HG02678 (cell line): ENCODE data around the gene GOLT1A.

Source experiments
- ATAC-seq: cut with Tn5 transposase; IDR thresholded peaks from one replicate; pipeline ENCODE4 v1.9.1; 2021; ENCODE audit warnings: mild to moderate bottlenecking, moderate library complexity; ENCODE audit not compliant: unreplicated experiment

GOLT1A gene

GRCh38 chr1:204221271-204221670 is 7.5 kb upstream of the GOLT1A start:
- ATAC-seq: no peak

GRCh38 chr1:204219971-204220616 is 6.3 kb upstream of the GOLT1A start:
- ATAC-seq: no peak

- no peak for ATAC-seq
Measured at GRCh38 chr1:204218552-204218951, 4.8 kb upstream of the GOLT1A start.

GRCh38 chr1:204217648-204218000 is 3.8 kb upstream of the GOLT1A start:
- no peak for ATAC-seq

GRCh38 chr1:204216880-204217647 is 3.3 kb upstream of the GOLT1A start:
- ATAC-seq: no peak

- no peak for ATAC-seq
Measured at GRCh38 chr1:204216236-204216635, 2.4 kb upstream of the GOLT1A start.

GRCh38 chr1:204212715-204213114 is 1.1 kb downstream of the GOLT1A start:
- ATAC-seq: no peak

GRCh38 chr1:204211046-204211445 is 2.7 kb downstream of the GOLT1A start:
- ATAC-seq: no peak

- peak; percentile 66 for ATAC-seq
Measured at GRCh38 chr1:204207136-204207616, 6.6 kb downstream of the GOLT1A start.

- no peak for ATAC-seq
Measured at GRCh38 chr1:204206121-204206520, 7.7 kb downstream of the GOLT1A start.

GRCh38 chr1:204205486-204205885 is 8.3 kb downstream of the GOLT1A start:
- ATAC-seq: no peak

- ATAC-seq: no peak
Measured at GRCh38 chr1:204204944-204205343, 8.8 kb downstream of the GOLT1A start.

- no peak for ATAC-seq
Measured at GRCh38 chr1:204203206-204203767, 10.5 kb downstream of the GOLT1A start.

GRCh38 chr1:204202481-204202880 is 11.3 kb downstream of the GOLT1A start:
- ATAC-seq: no peak

- no peak for ATAC-seq
Measured at GRCh38 chr1:204201348-204202040, 12.3 kb downstream of the GOLT1A start.

GRCh38 chr1:204199579-204199978 is 14.2 kb downstream of the GOLT1A start:
- ATAC-seq: no peak

- ATAC-seq: no peak
Measured at GRCh38 chr1:204198348-204199340, 15.1 kb downstream of the GOLT1A start.

GRCh38 chr1:204197068-204197467 is 16.7 kb downstream of the GOLT1A start:
- no peak for ATAC-seq

- no peak for ATAC-seq
Measured at GRCh38 chr1:204196068-204196795, 17.6 kb downstream of the GOLT1A start, which contains the start of gene KISS1. TSS of gene KISS1 (minus strand) at chr1:204196491. CDS start at chr1:204192876, 3,615 bp downstream.
